ENCODE measurements around the gene PPP1R9B. TPM values are rescaled to one million over a fixed set of nuclear protein-coding genes. Genes with fewer than 3 reads are reported as not detected.

The PPP1R9B gene
- total RNA-seq, 2 experiments from 2014 or later, result 84.3 to 86.1 TPM

GRCh38 chr17:50094753-50095619, 55.5 kb downstream of the PPP1R9B start, which contains the start of gene PDK2:
PDK2 (plus strand) TSS chr17:50095351; CDS start chr17:50095436, 85 bp downstream.
- Mint-ChIP-seq H3K4me1 (ENCODE audit: low read depth) (peaks cover 17% of the 10 kb centered on the region), H3K4me3 (peak within 1 kb of the TSS; percentile 82), H3K27ac (peak within 1 kb of the TSS; percentile 83), H3K36me3 (peaks cover 2% of the 10 kb centered on the region), H3K27me3 (no peaks in the 10 kb centered on the region), H3K9me3 (no peaks in the 10 kb centered on the region)
- intact Hi-C loops (cut with micrococcal nuclease), result loop anchor here (1.0 to 5.0 kb wide), 4 partner anchors 53 to 202 kb away; partner anchors contain the start of gene TMEM92
- ChIA-PET CTCF (interaction anchor here (0.6 to 4.5 kb wide), 60 partner anchors 8 to 752 kb away, joined by 3 to 89 read pairs (median 6); partner anchors contain the start of genes COL1A1, DLX3, ITGA3 and SAMD14), POLR2A (interaction anchor here (1.2 kb wide), 1 partner anchor 39 kb away, joined by 5 read pairs; the partner anchor contains the start of gene ITGA3)
- peak; percentile 97 for DNase-seq

GRCh38 chr17:50094243-50094752, 56.2 kb downstream of the PPP1R9B start:
- H3K27ac Mint-ChIP-seq, result peak overlapping the region; percentile 83
- DNase-seq, result peak; percentile 94
- H3K27me3 Mint-ChIP-seq, result no peaks in the 10 kb centered on the region
- intact Hi-C loops (cut with micrococcal nuclease), result loop anchor here (1.0 to 5.0 kb wide), 3 partner anchors 67 to 203 kb away; partner anchors contain the start of gene TMEM92
- ChIA-PET POLR2A (interaction anchor here (0.9 to 1.2 kb wide), 2 partner anchors 38 to 44 kb away, joined by 4 to 5 read pairs; partner anchors contain the start of gene ITGA3), CTCF (interaction anchor here (0.6 to 4.5 kb wide), 63 partner anchors 10 to 751 kb away, joined by 3 to 89 read pairs (median 6); partner anchors contain the start of genes COL1A1, DLX3, ITGA3 and SAMD14)
- H3K4me1 Mint-ChIP-seq (ENCODE audit: low read depth), result peaks cover 13% of the 10 kb centered on the region
- peak overlapping the region; percentile 82 for H3K4me3 Mint-ChIP-seq
- no peaks in the 10 kb centered on the region for H3K9me3 Mint-ChIP-seq
- peaks cover 3% of the 10 kb centered on the region for H3K36me3 Mint-ChIP-seq

- Mint-ChIP-seq H3K27me3 (no peaks in the 10 kb centered on the region), H3K36me3 (peaks cover 3% of the 10 kb centered on the region), H3K27ac (no peak overlapping the region), H3K4me1 (ENCODE audit: low read depth) (peaks cover 13% of the 10 kb centered on the region), H3K9me3 (no peaks in the 10 kb centered on the region), H3K4me3 (peak overlapping the region; percentile 82)
- no peak for DNase-seq
- POLR2A ChIA-PET, result interaction anchor here (0.9 to 1.2 kb wide), 3 partner anchors 38 to 95 kb away, joined by 3 to 5 read pairs (median 4); partner anchors contain the start of gene ITGA3
- CTCF ChIA-PET, result interaction anchor here (1.0 to 4.5 kb wide), 51 partner anchors 9 to 446 kb away, joined by 3 to 89 read pairs (median 7); partner anchors contain the start of genes COL1A1, DLX3, ITGA3 and SAMD14
- intact Hi-C loops (cut with micrococcal nuclease), result loop anchor here (1.0 to 5.0 kb wide), 3 partner anchors 67 to 203 kb away; partner anchors contain the start of gene TMEM92
Observed at GRCh38 chr17:50093807-50094206, 56.7 kb downstream of the PPP1R9B start.

- Mint-ChIP-seq H3K27me3 (no peaks in the 10 kb centered on the region), H3K4me3 (no peak overlapping the region), H3K4me1 (ENCODE audit: low read depth) (peaks cover 13% of the 10 kb centered on the region), H3K27ac (no peak overlapping the region), H3K9me3 (no peaks in the 10 kb centered on the region), H3K36me3 (peaks cover 3% of the 10 kb centered on the region)
- CTCF ChIA-PET, result interaction anchor here (0.6 to 4.5 kb wide), 23 partner anchors 8 to 445 kb away, joined by 3 to 89 read pairs (median 15); partner anchors contain the start of genes COL1A1, DLX3, ITGA3 and SAMD14
- POLR2A ChIA-PET, result interaction anchor here (0.9 kb wide), 1 partner anchor 94 kb away, joined by 3 read pairs; no protein-coding TSS in a partner anchor
- no peak for DNase-seq
- intact Hi-C loops (cut with micrococcal nuclease), result loop anchor here (5.0 kb wide), 1 partner anchor 179 kb away; the partner anchor contains the start of gene TMEM92
Observed at GRCh38 chr17:50093246-50093645, 57.2 kb downstream of the PPP1R9B start.

- CTCF ChIA-PET, result interaction anchor here (0.6 to 4.5 kb wide), 10 partner anchors 13 to 905 kb away, joined by 3 to 89 read pairs (median 4); partner anchors contain the start of gene ITGA3
- no peak overlapping the region for H3K27ac Mint-ChIP-seq
- H3K27me3 Mint-ChIP-seq, result no peaks in the 10 kb centered on the region
- POLR2A ChIA-PET, result interaction anchor here (0.7 kb wide), 1 partner anchor 242 kb away, joined by 3 read pairs; no protein-coding TSS in a partner anchor
- intact Hi-C loops (cut with micrococcal nuclease), result loop anchor here (5.0 kb wide), 1 partner anchor 180 kb away; the partner anchor contains the start of gene TMEM92
- no peak overlapping the region for H3K4me3 Mint-ChIP-seq
- no peak for DNase-seq
- H3K4me1 Mint-ChIP-seq (ENCODE audit: low read depth), result peaks cover 13% of the 10 kb centered on the region
- H3K9me3 Mint-ChIP-seq, result no peaks in the 10 kb centered on the region
- H3K36me3 Mint-ChIP-seq, result peaks cover 3% of the 10 kb centered on the region
Observed at GRCh38 chr17:50091918-50092285, 58.6 kb downstream of the PPP1R9B start.

- Mint-ChIP-seq H3K4me1 (ENCODE audit: low read depth) (peaks cover 12% of the 10 kb centered on the region), H3K9me3 (no peaks in the 10 kb centered on the region), H3K27ac (no peak overlapping the region), H3K4me3 (no peak overlapping the region), H3K27me3 (no peaks in the 10 kb centered on the region), H3K36me3 (peaks cover 3% of the 10 kb centered on the region)
- POLR2A ChIA-PET, result no interaction called here
- intact Hi-C loops (cut with micrococcal nuclease), result loop anchor here (5.0 kb wide), 1 partner anchor 181 kb away; the partner anchor contains the start of gene TMEM92
- CTCF ChIA-PET, result interaction anchor here (0.6 to 4.5 kb wide), 7 partner anchors 13 to 95 kb away, joined by 3 to 89 read pairs (median 4); partner anchors contain the start of gene ITGA3
- no peak for DNase-seq
Observed at GRCh38 chr17:50090971-50091917, 59.2 kb downstream of the PPP1R9B start.

- POLR2A ChIA-PET, result no interaction called here
- H3K4me3 Mint-ChIP-seq, result no peak overlapping the region
- CTCF ChIA-PET, result interaction anchor here (0.6 kb wide), 1 partner anchor 63 kb away, joined by 3 read pairs; no protein-coding TSS in a partner anchor
- no peak for DNase-seq
- H3K27me3 Mint-ChIP-seq, result no peaks in the 10 kb centered on the region
- H3K4me1 Mint-ChIP-seq (ENCODE audit: low read depth), result peaks cover 4% of the 10 kb centered on the region
- H3K9me3 Mint-ChIP-seq, result no peaks in the 10 kb centered on the region
- no peak overlapping the region for H3K27ac Mint-ChIP-seq
- intact Hi-C loops (cut with micrococcal nuclease), result loop anchor here (5.0 kb wide), 1 partner anchor 182 kb away; the partner anchor contains the start of gene TMEM92
- H3K36me3 Mint-ChIP-seq, result peaks cover 3% of the 10 kb centered on the region
Observed at GRCh38 chr17:50090071-50090470, 60.4 kb downstream of the PPP1R9B start.

GRCh38 chr17:50088952-50089825, 61.3 kb downstream of the PPP1R9B start:
- Mint-ChIP-seq H3K4me3 (no peak overlapping the region), H3K27me3 (no peaks in the 10 kb centered on the region), H3K9me3 (no peaks in the 10 kb centered on the region), H3K4me1 (ENCODE audit: low read depth) (peaks cover 2% of the 10 kb centered on the region), H3K27ac (no peak overlapping the region), H3K36me3 (peaks cover 3% of the 10 kb centered on the region)
- ChIA-PET CTCF (interaction anchor here (2.2 to 3.3 kb wide), 2 partner anchors 59 to 88 kb away, joined by 7 to 167 read pairs; no protein-coding TSS in a partner anchor), POLR2A (no interaction called here)
- intact Hi-C loops (cut with micrococcal nuclease), result no loop called here
- DNase-seq, result no peak

- H3K27me3 Mint-ChIP-seq, result no peaks in the 10 kb centered on the region
- POLR2A ChIA-PET, result interaction anchor here (0.6 to 1.0 kb wide), 2 partner anchors 32 to 49 kb away, joined by 3 read pairs; no protein-coding TSS in a partner anchor
- peaks cover 3% of the 10 kb centered on the region for H3K36me3 Mint-ChIP-seq
- intact Hi-C loops (cut with micrococcal nuclease), result loop anchor here (1.0 to 2.0 kb wide), 2 partner anchors 31 to 61 kb away; partner anchors contain the start of gene ITGA3
- DNase-seq, result no peak
- CTCF ChIA-PET, result interaction anchor here (0.6 to 3.3 kb wide), 38 partner anchors 9 to 518 kb away, joined by 3 to 167 read pairs (median 6); partner anchors contain the start of genes DLX3, ITGA3, PDK2 and SAMD14
- H3K4me3 Mint-ChIP-seq, result no peak overlapping the region
- no peaks in the 10 kb centered on the region for H3K4me1 Mint-ChIP-seq (ENCODE audit: low read depth)
- no peak overlapping the region for H3K27ac Mint-ChIP-seq
- H3K9me3 Mint-ChIP-seq, result no peaks in the 10 kb centered on the region
Observed at GRCh38 chr17:50087912-50088405, 62.5 kb downstream of the PPP1R9B start.
